ENCODE measurements around the gene SLC12A3. TPM values are rescaled to one million over a fixed set of nuclear protein-coding genes. Genes with fewer than 3 reads are reported as not detected.

The SLC12A3 gene
- total and polyA plus RNA-seq, 2 of the 8 experiments (the other 6 are each of a cell fraction or from before 2014, with no cell fraction given): not detected

DNA sequence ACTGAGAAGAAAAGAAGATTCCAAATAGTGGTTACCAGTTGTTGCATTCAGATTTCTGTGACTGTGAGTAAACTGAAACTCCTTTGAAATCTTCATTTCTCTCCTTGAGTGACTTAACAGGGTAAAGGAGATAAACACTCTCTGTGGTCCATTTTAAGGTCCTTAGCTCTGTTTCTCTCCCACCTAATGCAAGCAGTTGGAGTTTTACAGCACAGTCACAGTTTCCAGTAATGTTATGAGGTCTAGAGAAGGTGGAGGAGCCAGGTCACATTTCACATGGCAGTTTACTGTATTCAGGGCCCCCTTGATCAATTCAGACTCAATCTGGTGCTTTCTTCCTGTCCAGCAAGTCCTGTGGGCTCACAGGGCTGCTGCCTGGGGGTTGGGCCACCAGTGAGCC lies 32.2 kb upstream of the SLC12A3 start (continued):
- TF ChIP-seq, protein P1, sequence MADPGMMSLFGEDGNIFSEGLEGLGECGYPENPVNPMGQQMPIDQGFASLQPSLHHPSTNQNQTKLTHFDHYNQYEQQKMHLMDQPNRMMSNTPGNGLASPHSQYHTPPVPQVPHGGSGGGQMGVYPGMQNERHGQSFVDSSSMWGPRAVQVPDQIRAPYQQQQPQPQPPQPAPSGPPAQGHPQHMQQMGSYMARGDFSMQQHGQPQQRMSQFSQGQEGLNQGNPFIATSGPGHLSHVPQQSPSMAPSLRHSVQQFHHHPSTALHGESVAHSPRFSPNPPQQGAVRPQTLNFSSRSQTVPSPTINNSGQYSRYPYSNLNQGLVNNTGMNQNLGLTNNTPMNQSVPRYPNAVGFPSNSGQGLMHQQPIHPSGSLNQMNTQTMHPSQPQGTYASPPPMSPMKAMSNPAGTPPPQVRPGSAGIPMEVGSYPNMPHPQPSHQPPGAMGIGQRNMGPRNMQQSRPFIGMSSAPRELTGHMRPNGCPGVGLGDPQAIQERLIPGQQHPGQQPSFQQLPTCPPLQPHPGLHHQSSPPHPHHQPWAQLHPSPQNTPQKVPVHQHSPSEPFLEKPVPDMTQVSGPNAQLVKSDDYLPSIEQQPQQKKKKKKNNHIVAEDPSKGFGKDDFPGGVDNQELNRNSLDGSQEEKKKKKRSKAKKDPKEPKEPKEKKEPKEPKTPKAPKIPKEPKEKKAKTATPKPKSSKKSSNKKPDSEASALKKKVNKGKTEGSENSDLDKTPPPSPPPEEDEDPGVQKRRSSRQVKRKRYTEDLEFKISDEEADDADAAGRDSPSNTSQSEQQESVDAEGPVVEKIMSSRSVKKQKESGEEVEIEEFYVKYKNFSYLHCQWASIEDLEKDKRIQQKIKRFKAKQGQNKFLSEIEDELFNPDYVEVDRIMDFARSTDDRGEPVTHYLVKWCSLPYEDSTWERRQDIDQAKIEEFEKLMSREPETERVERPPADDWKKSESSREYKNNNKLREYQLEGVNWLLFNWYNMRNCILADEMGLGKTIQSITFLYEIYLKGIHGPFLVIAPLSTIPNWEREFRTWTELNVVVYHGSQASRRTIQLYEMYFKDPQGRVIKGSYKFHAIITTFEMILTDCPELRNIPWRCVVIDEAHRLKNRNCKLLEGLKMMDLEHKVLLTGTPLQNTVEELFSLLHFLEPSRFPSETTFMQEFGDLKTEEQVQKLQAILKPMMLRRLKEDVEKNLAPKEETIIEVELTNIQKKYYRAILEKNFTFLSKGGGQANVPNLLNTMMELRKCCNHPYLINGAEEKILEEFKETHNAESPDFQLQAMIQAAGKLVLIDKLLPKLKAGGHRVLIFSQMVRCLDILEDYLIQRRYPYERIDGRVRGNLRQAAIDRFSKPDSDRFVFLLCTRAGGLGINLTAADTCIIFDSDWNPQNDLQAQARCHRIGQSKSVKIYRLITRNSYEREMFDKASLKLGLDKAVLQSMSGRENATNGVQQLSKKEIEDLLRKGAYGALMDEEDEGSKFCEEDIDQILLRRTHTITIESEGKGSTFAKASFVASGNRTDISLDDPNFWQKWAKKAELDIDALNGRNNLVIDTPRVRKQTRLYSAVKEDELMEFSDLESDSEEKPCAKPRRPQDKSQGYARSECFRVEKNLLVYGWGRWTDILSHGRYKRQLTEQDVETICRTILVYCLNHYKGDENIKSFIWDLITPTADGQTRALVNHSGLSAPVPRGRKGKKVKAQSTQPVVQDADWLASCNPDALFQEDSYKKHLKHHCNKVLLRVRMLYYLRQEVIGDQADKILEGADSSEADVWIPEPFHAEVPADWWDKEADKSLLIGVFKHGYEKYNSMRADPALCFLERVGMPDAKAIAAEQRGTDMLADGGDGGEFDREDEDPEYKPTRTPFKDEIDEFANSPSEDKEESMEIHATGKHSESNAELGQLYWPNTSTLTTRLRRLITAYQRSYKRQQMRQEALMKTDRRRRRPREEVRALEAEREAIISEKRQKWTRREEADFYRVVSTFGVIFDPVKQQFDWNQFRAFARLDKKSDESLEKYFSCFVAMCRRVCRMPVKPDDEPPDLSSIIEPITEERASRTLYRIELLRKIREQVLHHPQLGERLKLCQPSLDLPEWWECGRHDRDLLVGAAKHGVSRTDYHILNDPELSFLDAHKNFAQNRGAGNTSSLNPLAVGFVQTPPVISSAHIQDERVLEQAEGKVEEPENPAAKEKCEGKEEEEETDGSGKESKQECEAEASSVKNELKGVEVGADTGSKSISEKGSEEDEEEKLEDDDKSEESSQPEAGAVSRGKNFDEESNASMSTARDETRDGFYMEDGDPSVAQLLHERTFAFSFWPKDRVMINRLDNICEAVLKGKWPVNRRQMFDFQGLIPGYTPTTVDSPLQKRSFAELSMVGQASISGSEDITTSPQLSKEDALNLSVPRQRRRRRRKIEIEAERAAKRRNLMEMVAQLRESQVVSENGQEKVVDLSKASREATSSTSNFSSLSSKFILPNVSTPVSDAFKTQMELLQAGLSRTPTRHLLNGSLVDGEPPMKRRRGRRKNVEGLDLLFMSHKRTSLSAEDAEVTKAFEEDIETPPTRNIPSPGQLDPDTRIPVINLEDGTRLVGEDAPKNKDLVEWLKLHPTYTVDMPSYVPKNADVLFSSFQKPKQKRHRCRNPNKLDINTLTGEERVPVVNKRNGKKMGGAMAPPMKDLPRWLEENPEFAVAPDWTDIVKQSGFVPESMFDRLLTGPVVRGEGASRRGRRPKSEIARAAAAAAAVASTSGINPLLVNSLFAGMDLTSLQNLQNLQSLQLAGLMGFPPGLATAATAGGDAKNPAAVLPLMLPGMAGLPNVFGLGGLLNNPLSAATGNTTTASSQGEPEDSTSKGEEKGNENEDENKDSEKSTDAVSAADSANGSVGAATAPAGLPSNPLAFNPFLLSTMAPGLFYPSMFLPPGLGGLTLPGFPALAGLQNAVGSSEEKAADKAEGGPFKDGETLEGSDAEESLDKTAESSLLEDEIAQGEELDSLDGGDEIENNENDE (IDR thresholded peaks at IDR 0.05; ENCODE audit: insufficient replicate concordance, low read length): no peak

Measured in H1 (cell line).